Astrocyte (in vitro differentiated cells and primary cell): Measurements from ENCODE around the gene UBE2S. TPM values are rescaled to one million over a fixed set of nuclear protein-coding genes. Genes with fewer than 3 reads are reported as not detected.

Experiments
- DNase-seq: peaks from one replicate; pipeline ENCODE4 v3.0.0-alpha.2; 2010; ENCODE audit warnings: low read depth
- FAIRE-seq: peaks from 2 replicates; lab custom pipeline; 2011; peaks lifted over from hg19 to GRCh38; lab: Jason Lieb, UNC
- H2AFZ ChIP-seq: 2 replicates; pipeline ENCODE4 v1.6.0; 2012; ENCODE audit warnings: low read depth, low read length, inconsistent platforms
- H3K27ac ChIP-seq: 2 replicates; pipeline ENCODE4 v1.5.1; 2011; ENCODE audit warnings: low read depth, low read length, inconsistent platforms
- H3K27me3 ChIP-seq: 2 replicates; pipeline ENCODE4 v1.6.0; 2011; ENCODE audit warnings: low read length, inconsistent platforms; ENCODE audit not compliant: insufficient read depth
- H3K36me3 ChIP-seq: 2 replicates; pipeline ENCODE4 v1.5.1; 2011; ENCODE audit warnings: low read length, inconsistent platforms; ENCODE audit not compliant: insufficient read depth
- H3K4me1 ChIP-seq: 2 replicates; pipeline ENCODE4 v1.5.1; 2011; ENCODE audit warnings: low read length, inconsistent platforms; ENCODE audit not compliant: insufficient read depth
- H3K4me2 ChIP-seq: 2 replicates; pipeline ENCODE4 v1.6.0; 2012; ENCODE audit warnings: low read length, inconsistent platforms
- H3K4me3 ChIP-seq: 2 replicates; pipeline ENCODE4 v1.5.1; 2011; ENCODE audit warnings: low read depth, mild to moderate bottlenecking, low read length, inconsistent platforms; ENCODE audit not compliant: insufficient read depth
- H3K79me2 ChIP-seq: 2 replicates; pipeline ENCODE4 v1.6.0; 2012; ENCODE audit warnings: mild to moderate bottlenecking, low read length, inconsistent platforms; ENCODE audit not compliant: insufficient read depth
- H3K9ac ChIP-seq: 2 replicates; pipeline ENCODE4 v1.6.0; 2012; ENCODE audit warnings: mild to moderate bottlenecking, low read length, inconsistent platforms
- H3K9me3 ChIP-seq: 2 replicates; pipeline ENCODE4 v1.5.1; 2012; ENCODE audit warnings: low read depth, mild to moderate bottlenecking, low read length, inconsistent platforms; ENCODE audit not compliant: insufficient read depth
- H4K20me1 ChIP-seq: 2 replicates; pipeline ENCODE4 v1.6.0; 2012; ENCODE audit warnings: low read length, inconsistent platforms; ENCODE audit not compliant: insufficient read depth
- H3K27ac Mint-ChIP-seq: one replicate; pipeline ENCODE4 v1.8.0; 2021; ENCODE audit warnings: mild to moderate bottlenecking, mixed read lengths; ENCODE audit not compliant: unreplicated experiment
- H3K27me3 Mint-ChIP-seq: one replicate; pipeline ENCODE4 v1.8.0; 2021; ENCODE audit warnings: low read depth, mixed read lengths; ENCODE audit not compliant: unreplicated experiment
- H3K36me3 Mint-ChIP-seq: one replicate; pipeline ENCODE4 v1.8.0; 2021; ENCODE audit warnings: low read depth, mixed read lengths; ENCODE audit not compliant: unreplicated experiment
- H3K4me1 Mint-ChIP-seq: one replicate; pipeline ENCODE4 v1.8.0; 2021; ENCODE audit warnings: low read depth, mixed read lengths; ENCODE audit not compliant: unreplicated experiment
- H3K4me3 Mint-ChIP-seq: one replicate; pipeline ENCODE4 v1.8.0; 2021; ENCODE audit warnings: mild to moderate bottlenecking, moderate library complexity, mixed read lengths; ENCODE audit not compliant: unreplicated experiment
- H3K9me3 Mint-ChIP-seq: one replicate; pipeline ENCODE4 v1.8.0; 2021; ENCODE audit warnings: mild to moderate bottlenecking, mixed read lengths; ENCODE audit not compliant: unreplicated experiment
- EZH2 ChIP-seq: IDR thresholded peaks from 2 replicates; pipeline ENCODE4 v1.6.1; 2012; ENCODE audit warnings: mild to moderate bottlenecking, low read length, inconsistent platforms; ENCODE audit not compliant: insufficient read depth
- total RNA-seq: library from RNA; stranded (reverse); gene quantifications from 2 replicates; pipeline ENCODE4 v1.2.1, GENCODE V29; 2021
- TF ChIP-seq, protein P1 (sequence below): IDR thresholded peaks from 2 replicates; pipeline ENCODE4 v1.5.1; 2011; ENCODE audit warnings: low read depth, mild to moderate bottlenecking, inconsistent platforms, low read length, moderate library complexity; ENCODE audit not compliant: insufficient read depth

Gene UBE2S
- total RNA-seq, 1 donor from 2014 or later, result 116 TPM

- Mint-ChIP-seq H3K4me3 (no peak overlapping the region), H3K4me1 (peaks cover under 1% of the 10 kb centered on the region), H3K27me3 (no peaks in the 10 kb centered on the region), H3K27ac (no peak overlapping the region), H3K36me3 (peaks cover 12% of the 10 kb centered on the region), H3K9me3 (no peaks in the 10 kb centered on the region)
- Histone ChIP-seq H3K9me3 (no peaks in the 10 kb centered on the region), H3K9ac (no peak overlapping the region), H3K4me2 (no peak overlapping the region), H3K79me2 (peaks cover 31% of the 10 kb centered on the region), H3K27ac (no peak overlapping the region), H3K4me3 (no peak overlapping the region), H3K4me1 (peaks cover 6% of the 10 kb centered on the region), H3K27me3 (no peaks in the 10 kb centered on the region), H4K20me1 (peaks cover 49% of the 10 kb centered on the region), H2AFZ (no peak overlapping the region), H3K36me3 (peaks cover 29% of the 10 kb centered on the region)
- FAIRE-seq (no peak), DNase-seq (no peak)
- no peak for TF ChIP-seq EZH2
- TF ChIP-seq, protein P1, sequence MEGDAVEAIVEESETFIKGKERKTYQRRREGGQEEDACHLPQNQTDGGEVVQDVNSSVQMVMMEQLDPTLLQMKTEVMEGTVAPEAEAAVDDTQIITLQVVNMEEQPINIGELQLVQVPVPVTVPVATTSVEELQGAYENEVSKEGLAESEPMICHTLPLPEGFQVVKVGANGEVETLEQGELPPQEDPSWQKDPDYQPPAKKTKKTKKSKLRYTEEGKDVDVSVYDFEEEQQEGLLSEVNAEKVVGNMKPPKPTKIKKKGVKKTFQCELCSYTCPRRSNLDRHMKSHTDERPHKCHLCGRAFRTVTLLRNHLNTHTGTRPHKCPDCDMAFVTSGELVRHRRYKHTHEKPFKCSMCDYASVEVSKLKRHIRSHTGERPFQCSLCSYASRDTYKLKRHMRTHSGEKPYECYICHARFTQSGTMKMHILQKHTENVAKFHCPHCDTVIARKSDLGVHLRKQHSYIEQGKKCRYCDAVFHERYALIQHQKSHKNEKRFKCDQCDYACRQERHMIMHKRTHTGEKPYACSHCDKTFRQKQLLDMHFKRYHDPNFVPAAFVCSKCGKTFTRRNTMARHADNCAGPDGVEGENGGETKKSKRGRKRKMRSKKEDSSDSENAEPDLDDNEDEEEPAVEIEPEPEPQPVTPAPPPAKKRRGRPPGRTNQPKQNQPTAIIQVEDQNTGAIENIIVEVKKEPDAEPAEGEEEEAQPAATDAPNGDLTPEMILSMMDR, result no peak
Measured at GRCh38 chr19:55400281-55401087, 7.1 kb downstream of the UBE2S start.

GRCh38 chr19:55398200-55398925, 9.2 kb downstream of the UBE2S start:
- H3K9ac ChIP-seq, result no peak overlapping the region
- peaks cover 23% of the 10 kb centered on the region for H3K36me3 ChIP-seq
- no peak overlapping the region for H2AFZ ChIP-seq
- H3K27ac ChIP-seq, result no peak overlapping the region
- DNase-seq, result no peak
- no peak overlapping the region for H3K4me3 ChIP-seq
- peaks cover 34% of the 10 kb centered on the region for H4K20me1 ChIP-seq
- TF ChIP-seq, protein P1, result no peak
- TF ChIP-seq EZH2, result no peak
- no peaks in the 10 kb centered on the region for H3K27me3 ChIP-seq
- Mint-ChIP-seq H3K27ac (no peak overlapping the region), H3K4me3 (no peak overlapping the region), H3K27me3 (no peaks in the 10 kb centered on the region), H3K36me3 (peaks cover 7% of the 10 kb centered on the region), H3K4me1 (peaks cover 1% of the 10 kb centered on the region), H3K9me3 (no peaks in the 10 kb centered on the region)
- no peak overlapping the region for H3K4me2 ChIP-seq
- no peaks in the 10 kb centered on the region for H3K9me3 ChIP-seq
- peaks cover 15% of the 10 kb centered on the region for H3K79me2 ChIP-seq
- peak; percentile 37 for FAIRE-seq
- H3K4me1 ChIP-seq, result peaks cover 4% of the 10 kb centered on the region
